Testis (tissue), 2 donors: Measurements from ENCODE around the gene SYNE2.

Experiments
- POLR2A ChIP-seq: fragments of 450-650 bp; IDR thresholded peaks from one replicate; pipeline ENCODE4 v1.6.1; 2017; ENCODE audit warnings: antibody characterized with exemption, mild to moderate bottlenecking, moderate library complexity
- TF ChIP-seq, protein P1 (sequence below), 3 experiments: fragments of 450-650 bp in 2 of 3; fragments of 200-600 bp in 1 of 3; sonication (generic) in 1 of 3; IDR thresholded peaks; one replicate each; pipeline ENCODE4 v1.5.1; 2016 to 2019; ENCODE audit warnings: antibody characterized with exemption in 3 of 3, mild to moderate bottlenecking in 2 of 3, moderate library complexity in 1 of 3

DNA sequence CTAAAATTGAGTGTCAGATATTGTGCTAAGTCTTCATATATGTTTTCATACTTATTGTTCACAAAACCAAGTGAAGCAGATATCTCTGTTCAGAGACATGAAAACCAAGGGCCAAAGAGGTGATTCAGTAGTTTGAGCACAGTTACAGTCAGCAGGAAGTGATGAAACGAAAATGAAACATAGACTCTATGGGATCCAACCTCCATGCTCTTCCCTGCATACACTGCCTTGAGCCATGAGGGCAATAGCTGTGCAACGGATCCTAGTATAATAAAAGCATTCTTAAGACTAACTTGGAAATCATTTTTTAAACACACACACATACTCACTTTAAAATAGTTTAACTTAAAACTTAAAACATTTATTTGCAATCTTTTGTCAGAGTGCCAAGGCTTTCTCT, 413.4 kb downstream of the SYNE2 start:
- TF ChIP-seq, protein P1, sequence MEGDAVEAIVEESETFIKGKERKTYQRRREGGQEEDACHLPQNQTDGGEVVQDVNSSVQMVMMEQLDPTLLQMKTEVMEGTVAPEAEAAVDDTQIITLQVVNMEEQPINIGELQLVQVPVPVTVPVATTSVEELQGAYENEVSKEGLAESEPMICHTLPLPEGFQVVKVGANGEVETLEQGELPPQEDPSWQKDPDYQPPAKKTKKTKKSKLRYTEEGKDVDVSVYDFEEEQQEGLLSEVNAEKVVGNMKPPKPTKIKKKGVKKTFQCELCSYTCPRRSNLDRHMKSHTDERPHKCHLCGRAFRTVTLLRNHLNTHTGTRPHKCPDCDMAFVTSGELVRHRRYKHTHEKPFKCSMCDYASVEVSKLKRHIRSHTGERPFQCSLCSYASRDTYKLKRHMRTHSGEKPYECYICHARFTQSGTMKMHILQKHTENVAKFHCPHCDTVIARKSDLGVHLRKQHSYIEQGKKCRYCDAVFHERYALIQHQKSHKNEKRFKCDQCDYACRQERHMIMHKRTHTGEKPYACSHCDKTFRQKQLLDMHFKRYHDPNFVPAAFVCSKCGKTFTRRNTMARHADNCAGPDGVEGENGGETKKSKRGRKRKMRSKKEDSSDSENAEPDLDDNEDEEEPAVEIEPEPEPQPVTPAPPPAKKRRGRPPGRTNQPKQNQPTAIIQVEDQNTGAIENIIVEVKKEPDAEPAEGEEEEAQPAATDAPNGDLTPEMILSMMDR (IDR thresholded peaks at IDR 0.05), result no peak
- TF ChIP-seq POLR2A, result no peak
